Right hindlimb (tissue), 1 donor: ENCODE measurements around the gene FMNL1.

Experiments used
- DNase-seq: peaks from one replicate; pipeline ENCODE4 v3.0.0-alpha.2; 2018

The FMNL1 gene

GRCh38 chr17:45261577-45262515 is 40.2 kb downstream of the FMNL1 start, which contains the start of gene SPATA32:
TSS of gene SPATA32 (minus strand) at chr17:45262094. CDS start at chr17:45262016, 78 bp downstream.
- DNase-seq = peak; percentile 62

- DNase-seq = no peak
Observed at GRCh38 chr17:45262516-45263476, 41.1 kb downstream of the FMNL1 start.

- no peak for DNase-seq
Observed at GRCh38 chr17:45263477-45263860, 41.8 kb downstream of the FMNL1 start.

GRCh38 chr17:45264430-45264829 is 42.7 kb downstream of the FMNL1 start:
- DNase-seq = no peak

GRCh38 chr17:45264988-45265387 is 43.3 kb downstream of the FMNL1 start:
- no peak for DNase-seq

GRCh38 chr17:45265821-45266220 is 44.1 kb downstream of the FMNL1 start:
- no peak for DNase-seq

GRCh38 chr17:45266372-45266926 is 44.8 kb downstream of the FMNL1 start:
- no peak for DNase-seq

GRCh38 chr17:45267436-45268055 is 45.9 kb downstream of the FMNL1 start:
- no peak for DNase-seq

GRCh38 chr17:45269912-45270311 is 48.2 kb downstream of the FMNL1 start:
- DNase-seq = no peak

- DNase-seq = no peak
Observed at GRCh38 chr17:45270828-45271418, 49.2 kb downstream of the FMNL1 start.

GRCh38 chr17:45271603-45272002 is 49.9 kb downstream of the FMNL1 start:
- DNase-seq = no peak

- no peak for DNase-seq
Observed at GRCh38 chr17:45273551-45273957, 51.9 kb downstream of the FMNL1 start.

GRCh38 chr17:45274033-45274432 is 52.3 kb downstream of the FMNL1 start:
- no peak for DNase-seq

- DNase-seq = peak; percentile 60
Observed at GRCh38 chr17:45276031-45276430, 54.3 kb downstream of the FMNL1 start.

- peak; percentile 85 for DNase-seq
Observed at GRCh38 chr17:45277216-45277849, 55.6 kb downstream of the FMNL1 start.

- peak; percentile 53 for DNase-seq
Observed at GRCh38 chr17:45277992-45278391, 56.3 kb downstream of the FMNL1 start.

GRCh38 chr17:45279898-45280297 is 58.2 kb downstream of the FMNL1 start:
- peak; percentile 66 for DNase-seq

GRCh38 chr17:45282683-45283644 is 61.3 kb downstream of the FMNL1 start:
- peak; percentile 71 for DNase-seq

- no peak for DNase-seq
Observed at GRCh38 chr17:45283711-45284110, 62.0 kb downstream of the FMNL1 start.
